Measurements from ENCODE around the gene ABCC1.

Gene ABCC1

GRCh38 chr16:15950161-15950854, 892 bp downstream of the ABCC1 start:
- POLR2A ChIA-PET = interaction anchor here (1.1 kb wide), 2 partner anchors 54 to 62 kb away, joined by 5 to 6 read pairs; partner anchors contain the start of gene CEP20
- peak overlapping the region; percentile 76 for H3K4me3 ChIP-seq (ENCODE audit: low read depth, low read length)
- no peak for DNase-seq (ENCODE audit: low read depth, low spot score)
- TF ChIP-seq CTCF (IDR thresholded peaks at IDR 0.05; ENCODE audit: insufficient read depth, low read length, missing control alignments) = no peak
- CTCF ChIA-PET = interaction anchor here (0.8 to 1.3 kb wide), 3 partner anchors 9 to 144 kb away, joined by 3 to 6 read pairs (median 3); no protein-coding TSS in a partner anchor

- CTCF ChIA-PET = interaction anchor here (0.8 to 1.3 kb wide), 2 partner anchors 9 to 76 kb away, joined by 3 to 6 read pairs; no protein-coding TSS in a partner anchor
- peak overlapping the region; percentile 76 for H3K4me3 ChIP-seq (ENCODE audit: low read depth, low read length)
- no peak for TF ChIP-seq CTCF (IDR thresholded peaks at IDR 0.05; ENCODE audit: insufficient read depth, low read length, missing control alignments)
- DNase-seq (ENCODE audit: low read depth, low spot score) = no peak
- POLR2A ChIA-PET = interaction anchor here (1.1 kb wide), 2 partner anchors 53 to 63 kb away, joined by 5 to 6 read pairs; partner anchors contain the start of gene CEP20
Observed at GRCh38 chr16:15950869-15951268, 1.5 kb downstream of the ABCC1 start.

GRCh38 chr16:15951852-15952251, 2.4 kb downstream of the ABCC1 start:
- ChIA-PET CTCF (interaction anchor here (1.1 kb wide), 1 partner anchor 18 kb away, joined by 3 read pairs; no protein-coding TSS in a partner anchor), POLR2A (no interaction called here)
- TF ChIP-seq CTCF (IDR thresholded peaks at IDR 0.05; ENCODE audit: insufficient read depth, low read length, missing control alignments) = no peak
- no peak for DNase-seq (ENCODE audit: low read depth, low spot score)
- H3K4me3 ChIP-seq (ENCODE audit: low read depth, low read length) = no peak overlapping the region

- CTCF ChIA-PET = interaction anchor here (1.1 kb wide), 1 partner anchor 18 kb away, joined by 3 read pairs; no protein-coding TSS in a partner anchor
- no peak for DNase-seq (ENCODE audit: low read depth, low spot score)
- TF ChIP-seq CTCF (IDR thresholded peaks at IDR 0.05; ENCODE audit: insufficient read depth, low read length, missing control alignments) = no peak
- POLR2A ChIA-PET = no interaction called here
- no peak overlapping the region for H3K4me3 ChIP-seq (ENCODE audit: low read depth, low read length)
Observed at GRCh38 chr16:15952265-15952711, 2.9 kb downstream of the ABCC1 start.

- TF ChIP-seq CTCF (IDR thresholded peaks at IDR 0.05; ENCODE audit: insufficient read depth, low read length, missing control alignments) = no peak
- ChIA-PET POLR2A (no interaction called here), CTCF (no interaction called here)
- H3K4me3 ChIP-seq (ENCODE audit: low read depth, low read length) = no peak overlapping the region
- DNase-seq (ENCODE audit: low read depth, low spot score) = no peak
Observed at GRCh38 chr16:15953477-15953876, 4.1 kb downstream of the ABCC1 start.

GRCh38 chr16:15953929-15954813, 4.8 kb downstream of the ABCC1 start:
- CTCF ChIA-PET = no interaction called here
- no peak overlapping the region for H3K4me3 ChIP-seq (ENCODE audit: low read depth, low read length)
- POLR2A ChIA-PET = no interaction called here
- no peak for DNase-seq (ENCODE audit: low read depth, low spot score)
- no peak for TF ChIP-seq CTCF (IDR thresholded peaks at IDR 0.05; ENCODE audit: insufficient read depth, low read length, missing control alignments)
